Activated B cell treated with CpG ODN at 0.5 μM for 24 hours (primary cell): Measurements from ENCODE around the gene EXTL1. TPM values are rescaled to one million over a fixed set of nuclear protein-coding genes. Genes with fewer than 3 reads are reported as not detected.

Source experiments
- ATAC-seq: fragments of 200-7000 bp; cut with Tn5 transposase; one replicate; pipeline ENCODE4 v1.10.0; 2021; ENCODE audit warnings: low read depth, mild to moderate bottlenecking, moderate library complexity
- CTCF ChIA-PET: fragments of 350-600 bp; sonication (Branson Sonifier 250); formaldehyde crosslinking; loops from one replicate; lab custom pipeline; 2021; ENCODE audit warnings: antibody characterized with exemption; lab: Charles Lee
- POLR2A ChIA-PET: fragments of 350-600 bp; sonication (Branson Sonifier 250); formaldehyde crosslinking; loops from one replicate; lab custom pipeline; 2021; ENCODE audit warnings: antibody characterized with exemption; lab: Charles Lee
- DNase-seq: peaks from one replicate; pipeline ENCODE4 v3.0.0; 2022
- H3K27ac Mint-ChIP-seq: one replicate; pipeline ENCODE4 v1.8.0; 2020; ENCODE audit warnings: mixed read lengths
- H3K27me3 Mint-ChIP-seq: one replicate; pipeline ENCODE4 v1.8.0; 2021; ENCODE audit warnings: mixed read lengths
- H3K36me3 Mint-ChIP-seq: one replicate; pipeline ENCODE4 v1.8.0; 2021; ENCODE audit warnings: low read depth, mixed read lengths
- H3K4me1 Mint-ChIP-seq: one replicate; pipeline ENCODE4 v1.8.0; 2021; ENCODE audit warnings: mixed read lengths
- H3K4me3 Mint-ChIP-seq: one replicate; pipeline ENCODE4 v1.8.0; 2020; ENCODE audit warnings: mild to moderate bottlenecking, mixed read lengths
- H3K9me3 Mint-ChIP-seq: one replicate; pipeline ENCODE4 v1.8.0; 2020; ENCODE audit warnings: mixed read lengths
- intact Hi-C: fragments of 100-400 bp; cut with micrococcal nuclease; formaldehyde crosslinking; loops from one replicate; pipeline ENCODE4 v1.15.1; 2024
- total RNA-seq: library from RNA; stranded (reverse); gene quantifications from 2 replicates; pipeline ENCODE4 v1.2.3, GENCODE V29; 2022
- TF ChIP-seq, protein P1 (sequence below): fragments of 200-600 bp; IDR thresholded peaks from one replicate; pipeline ENCODE4 v1.8.0; 2022; ENCODE audit warnings: antibody characterized with exemption, mild to moderate bottlenecking

EXTL1 gene
- total RNA-seq: not detected in 2 replicates

DNA sequence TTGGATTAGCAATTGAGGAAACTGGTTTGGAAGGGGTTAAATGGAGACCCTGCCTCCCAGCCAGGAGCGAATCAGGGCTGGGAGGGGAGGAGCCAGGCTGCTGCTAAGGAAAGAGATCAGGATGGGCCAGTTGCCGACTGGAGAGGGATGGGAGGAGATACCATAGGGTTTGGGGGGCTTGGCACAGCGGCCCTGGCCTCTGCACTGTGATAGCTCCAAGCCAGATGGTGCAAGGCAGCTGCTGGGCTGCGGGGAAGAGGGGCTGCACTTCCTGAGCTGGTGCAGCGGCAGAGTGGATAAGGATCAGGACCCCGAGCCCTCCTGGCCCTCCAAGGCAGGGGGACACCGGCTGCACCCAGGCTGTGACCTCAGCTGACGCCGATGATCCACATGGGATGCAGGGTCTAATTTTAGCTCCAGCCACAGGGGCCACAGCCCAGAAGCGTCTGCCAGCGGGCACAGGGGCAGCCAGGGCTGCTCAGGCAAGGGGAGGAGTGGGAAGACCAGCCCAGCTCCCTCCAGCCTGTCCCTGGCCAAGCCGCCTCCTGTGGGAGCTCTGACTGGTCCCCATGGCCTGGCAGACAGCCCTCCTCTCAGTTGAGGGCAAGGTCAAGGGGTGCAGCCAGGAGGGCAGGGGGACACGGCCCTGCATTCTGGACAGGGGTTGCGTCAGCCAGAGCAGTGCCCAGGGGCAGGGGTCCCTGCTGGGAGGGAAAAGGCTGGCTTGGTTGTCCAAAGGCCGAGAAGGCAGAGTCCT lies at the start of gene EXTL1:
EXTL1 (plus strand) TSS at position 129 of the 757 bp plus-strand sequence. CDS start 872 bp downstream, outside the sequence.
- intact Hi-C loops: no loop called here
- DNase-seq (no peak), ATAC-seq (no peak)
- ChIA-PET CTCF (no interaction called here), POLR2A (interaction anchor here (0.7 kb wide), 2 partner anchors 27 to 37 kb away, joined by 3 to 6 read pairs; no protein-coding TSS in a partner anchor)
- Mint-ChIP-seq H3K36me3 (no peaks in the 10 kb centered on the region), H3K27me3 (peaks cover 6% of the 10 kb centered on the region), H3K9me3 (no peaks in the 10 kb centered on the region), H3K27ac (no peak within 1 kb of the TSS), H3K4me1 (no peaks in the 10 kb centered on the region), H3K4me3 (no peak within 1 kb of the TSS)
- TF ChIP-seq, protein P1, sequence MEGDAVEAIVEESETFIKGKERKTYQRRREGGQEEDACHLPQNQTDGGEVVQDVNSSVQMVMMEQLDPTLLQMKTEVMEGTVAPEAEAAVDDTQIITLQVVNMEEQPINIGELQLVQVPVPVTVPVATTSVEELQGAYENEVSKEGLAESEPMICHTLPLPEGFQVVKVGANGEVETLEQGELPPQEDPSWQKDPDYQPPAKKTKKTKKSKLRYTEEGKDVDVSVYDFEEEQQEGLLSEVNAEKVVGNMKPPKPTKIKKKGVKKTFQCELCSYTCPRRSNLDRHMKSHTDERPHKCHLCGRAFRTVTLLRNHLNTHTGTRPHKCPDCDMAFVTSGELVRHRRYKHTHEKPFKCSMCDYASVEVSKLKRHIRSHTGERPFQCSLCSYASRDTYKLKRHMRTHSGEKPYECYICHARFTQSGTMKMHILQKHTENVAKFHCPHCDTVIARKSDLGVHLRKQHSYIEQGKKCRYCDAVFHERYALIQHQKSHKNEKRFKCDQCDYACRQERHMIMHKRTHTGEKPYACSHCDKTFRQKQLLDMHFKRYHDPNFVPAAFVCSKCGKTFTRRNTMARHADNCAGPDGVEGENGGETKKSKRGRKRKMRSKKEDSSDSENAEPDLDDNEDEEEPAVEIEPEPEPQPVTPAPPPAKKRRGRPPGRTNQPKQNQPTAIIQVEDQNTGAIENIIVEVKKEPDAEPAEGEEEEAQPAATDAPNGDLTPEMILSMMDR: no peak

GRCh38 chr1:25971811-25972180 lies 49.8 kb upstream of the EXTL1 start:
- no peak overlapping the region for H3K4me3 Mint-ChIP-seq
- no peak for ATAC-seq
- no peaks in the 10 kb centered on the region for H3K27me3 Mint-ChIP-seq
- TF ChIP-seq, protein P1: no peak
- H3K36me3 Mint-ChIP-seq: peaks cover 64% of the 10 kb centered on the region
- ChIA-PET CTCF (interaction anchor here (0.9 to 1.7 kb wide), 2 partner anchors 69 to 76 kb away, joined by 3 to 7 read pairs; no protein-coding TSS in a partner anchor), POLR2A (interaction anchor here (0.5 to 1.6 kb wide), 4 partner anchors 13 to 1500 kb away, joined by 3 to 9 read pairs (median 4); partner anchors contain the start of gene PAFAH2)
- no peak for DNase-seq
- no peaks in the 10 kb centered on the region for H3K9me3 Mint-ChIP-seq
- H3K4me1 Mint-ChIP-seq: peaks cover 17% of the 10 kb centered on the region
- intact Hi-C loops: loop anchor here (1.0 kb wide), 1 partner anchor 76 kb away; no protein-coding TSS in a partner anchor
- peak overlapping the region; percentile 84 for H3K27ac Mint-ChIP-seq

GRCh38 chr1:25973610-25974321 lies 47.8 kb upstream of the EXTL1 start:
- Mint-ChIP-seq H3K36me3 (peaks cover 63% of the 10 kb centered on the region), H3K27me3 (no peaks in the 10 kb centered on the region), H3K9me3 (no peaks in the 10 kb centered on the region), H3K4me3 (no peak overlapping the region), H3K4me1 (peaks cover 17% of the 10 kb centered on the region), H3K27ac (no peak overlapping the region)
- TF ChIP-seq, protein P1: no peak
- intact Hi-C loops: no loop called here
- DNase-seq (no peak), ATAC-seq (no peak)
- POLR2A ChIA-PET: no interaction called here
- CTCF ChIA-PET: no interaction called here

DNA sequence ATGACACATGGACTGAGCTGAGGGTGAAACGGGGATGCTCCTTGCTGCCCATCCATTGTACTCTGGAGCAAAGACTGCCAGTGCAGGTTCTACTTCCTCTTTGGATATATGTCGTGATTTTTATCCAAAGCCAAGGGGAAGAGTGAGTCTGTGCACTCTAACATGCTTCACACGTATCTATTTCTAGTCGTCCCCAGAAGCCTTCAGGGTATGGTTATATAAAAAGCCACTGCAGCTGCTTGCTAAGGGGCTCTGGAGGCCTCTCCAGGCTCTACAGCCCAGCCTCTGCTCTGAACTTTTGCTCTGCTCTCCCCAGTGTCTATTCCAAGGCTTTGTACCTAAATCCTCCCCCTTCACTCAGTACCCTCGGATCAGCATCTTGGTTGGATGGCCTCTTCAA lies 43.8 kb upstream of the EXTL1 start:
- H3K27ac Mint-ChIP-seq: no peak overlapping the region
- H3K36me3 Mint-ChIP-seq: peaks cover 72% of the 10 kb centered on the region
- H3K9me3 Mint-ChIP-seq: no peaks in the 10 kb centered on the region
- intact Hi-C loops: no loop called here
- TF ChIP-seq, protein P1: no peak
- ChIA-PET CTCF (interaction anchor here (1.8 kb wide), 1 partner anchor 83 kb away, joined by 4 read pairs; no protein-coding TSS in a partner anchor), POLR2A (no interaction called here)
- H3K4me1 Mint-ChIP-seq: no peaks in the 10 kb centered on the region
- no peak for DNase-seq
- no peak for ATAC-seq
- no peaks in the 10 kb centered on the region for H3K27me3 Mint-ChIP-seq
- H3K4me3 Mint-ChIP-seq: no peak overlapping the region

DNA sequence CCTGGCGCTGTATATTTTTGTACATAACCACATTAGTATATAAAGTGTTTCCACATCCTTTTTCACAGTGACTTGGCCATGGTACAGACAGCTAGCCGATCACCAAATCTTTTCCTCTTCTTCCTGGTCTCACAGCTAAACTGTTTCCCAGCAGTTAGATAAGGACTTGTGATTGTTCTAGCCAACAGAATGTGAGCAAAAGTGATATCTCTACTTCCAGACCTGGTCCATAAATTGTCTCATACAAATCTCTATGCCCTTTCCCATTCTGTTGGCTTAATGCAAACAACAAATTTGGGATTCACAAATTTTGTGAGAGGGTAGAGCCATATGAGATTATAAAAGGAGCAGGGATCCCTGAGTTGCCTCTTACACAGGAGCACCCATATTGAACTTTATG lies 43.2 kb upstream of the EXTL1 start:
- TF ChIP-seq, protein P1: no peak
- ChIA-PET CTCF (no interaction called here), POLR2A (no interaction called here)
- Mint-ChIP-seq H3K27ac (no peak overlapping the region), H3K4me1 (no peaks in the 10 kb centered on the region), H3K27me3 (no peaks in the 10 kb centered on the region), H3K36me3 (peaks cover 73% of the 10 kb centered on the region), H3K9me3 (no peaks in the 10 kb centered on the region), H3K4me3 (no peak overlapping the region)
- no peak for ATAC-seq
- no peak for DNase-seq
- intact Hi-C loops: no loop called here
